Stimulated activated naive CD8-positive, alpha-beta T cell treated with anti-CD3 and anti-CD28 coated beads, Interleukin-15, Interleukin-2, amounts not matched to agents 100 ng/mL and 50 ng/mL, for 24 hours (primary cell): ENCODE measurements around the gene C2orf76.

Experiments used
- H3K27ac Mint-ChIP-seq: one replicate; pipeline ENCODE4 v1.8.0; 2021; ENCODE audit warnings: mild to moderate bottlenecking, mixed read lengths
- H3K27me3 Mint-ChIP-seq: one replicate; pipeline ENCODE4 v1.8.0; 2021; ENCODE audit warnings: mixed read lengths
- H3K36me3 Mint-ChIP-seq: one replicate; pipeline ENCODE4 v1.8.0; 2021; ENCODE audit warnings: low read depth, mixed read lengths
- H3K4me1 Mint-ChIP-seq: one replicate; pipeline ENCODE4 v1.8.0; 2021; ENCODE audit warnings: low read depth, mixed read lengths
- H3K4me3 Mint-ChIP-seq: one replicate; pipeline ENCODE4 v1.8.0; 2021; ENCODE audit warnings: mild to moderate bottlenecking, mixed read lengths
- H3K9me3 Mint-ChIP-seq: one replicate; pipeline ENCODE4 v1.8.0; 2021; ENCODE audit warnings: mixed read lengths

Gene C2orf76

GRCh38 chr2:119261493-119262225, 105.0 kb downstream of the C2orf76 start:
- Mint-ChIP-seq H3K27ac (no peak overlapping the region), H3K4me3 (no peak overlapping the region), H3K36me3 (no peaks in the 10 kb centered on the region), H3K4me1 (no peaks in the 10 kb centered on the region), H3K9me3 (no peaks in the 10 kb centered on the region), H3K27me3 (no peaks in the 10 kb centered on the region)

- Mint-ChIP-seq H3K4me1 (no peaks in the 10 kb centered on the region), H3K27ac (no peak overlapping the region), H3K27me3 (no peaks in the 10 kb centered on the region), H3K4me3 (no peak overlapping the region), H3K36me3 (no peaks in the 10 kb centered on the region), H3K9me3 (no peaks in the 10 kb centered on the region)
Measured at GRCh38 chr2:119260646-119261492, 105.8 kb downstream of the C2orf76 start.

GRCh38 chr2:119259296-119259860, 107.3 kb downstream of the C2orf76 start:
- H3K4me1 Mint-ChIP-seq, result no peaks in the 10 kb centered on the region
- no peaks in the 10 kb centered on the region for H3K27me3 Mint-ChIP-seq
- H3K4me3 Mint-ChIP-seq, result no peak overlapping the region
- no peaks in the 10 kb centered on the region for H3K36me3 Mint-ChIP-seq
- no peak overlapping the region for H3K27ac Mint-ChIP-seq
- H3K9me3 Mint-ChIP-seq, result no peaks in the 10 kb centered on the region

GRCh38 chr2:119257198-119257597, 109.4 kb downstream of the C2orf76 start:
- Mint-ChIP-seq H3K4me1 (no peaks in the 10 kb centered on the region), H3K4me3 (no peak overlapping the region), H3K36me3 (no peaks in the 10 kb centered on the region), H3K27me3 (no peaks in the 10 kb centered on the region), H3K27ac (no peak overlapping the region), H3K9me3 (no peaks in the 10 kb centered on the region)

- Mint-ChIP-seq H3K4me3 (no peak overlapping the region), H3K36me3 (no peaks in the 10 kb centered on the region), H3K27ac (no peak overlapping the region), H3K9me3 (no peaks in the 10 kb centered on the region), H3K27me3 (no peaks in the 10 kb centered on the region), H3K4me1 (no peaks in the 10 kb centered on the region)
Measured at GRCh38 chr2:119256582-119256921, 110.1 kb downstream of the C2orf76 start.

GRCh38 chr2:119255760-119256581, 110.7 kb downstream of the C2orf76 start:
- Mint-ChIP-seq H3K36me3 (no peaks in the 10 kb centered on the region), H3K4me1 (no peaks in the 10 kb centered on the region), H3K27ac (no peak overlapping the region), H3K27me3 (no peaks in the 10 kb centered on the region), H3K9me3 (no peaks in the 10 kb centered on the region), H3K4me3 (no peak overlapping the region)

- Mint-ChIP-seq H3K9me3 (no peaks in the 10 kb centered on the region), H3K27me3 (no peaks in the 10 kb centered on the region), H3K36me3 (no peaks in the 10 kb centered on the region), H3K4me1 (no peaks in the 10 kb centered on the region), H3K4me3 (no peak overlapping the region), H3K27ac (no peak overlapping the region)
Measured at GRCh38 chr2:119254601-119255080, 112.0 kb downstream of the C2orf76 start.

GRCh38 chr2:119253760-119254600, 112.7 kb downstream of the C2orf76 start:
- Mint-ChIP-seq H3K4me1 (no peaks in the 10 kb centered on the region), H3K27ac (no peak overlapping the region), H3K27me3 (no peaks in the 10 kb centered on the region), H3K36me3 (no peaks in the 10 kb centered on the region), H3K4me3 (no peak overlapping the region), H3K9me3 (no peaks in the 10 kb centered on the region)

- no peaks in the 10 kb centered on the region for H3K4me1 Mint-ChIP-seq
- no peaks in the 10 kb centered on the region for H3K9me3 Mint-ChIP-seq
- no peak overlapping the region for H3K27ac Mint-ChIP-seq
- H3K4me3 Mint-ChIP-seq, result no peak overlapping the region
- no peaks in the 10 kb centered on the region for H3K27me3 Mint-ChIP-seq
- no peaks in the 10 kb centered on the region for H3K36me3 Mint-ChIP-seq
Measured at GRCh38 chr2:119253114-119253702, 113.4 kb downstream of the C2orf76 start.
